Liver (tissue), 9 donors: ENCODE results near the gene DERA. TPM values are rescaled to one million over a fixed set of nuclear protein-coding genes. Genes with fewer than 3 reads are reported as not detected.
A peak's percentile ranks its signal among the peaks of the same experiment; 100 is the strongest.

Source experiments
- DNase-seq: peaks from one replicate; pipeline ENCODE4 v3.0.0-alpha.2; 2017; ENCODE audit warnings: low spot score
- H3K27ac ChIP-seq, 2 donors: one replicate each; pipeline ENCODE4 v1.7.0; 2013; ENCODE audit warnings: inconsistent platforms in 2 of 2, low read length in 2 of 2, control low read depth in 1 of 2, low read depth in 1 of 2, mild to moderate bottlenecking in 1 of 2
- H3K27me3 ChIP-seq, 4 donors: one replicate each; pipeline versions ENCODE4 v1.6.1 to v1.7.0; 2013; ENCODE audit warnings: low read length in 3 of 4, inconsistent platforms in 1 of 4, mild to moderate bottlenecking in 1 of 4, moderate library complexity in 1 of 4; ENCODE audit not compliant: control insufficient read depth in 4 of 4, insufficient read depth in 4 of 4
- H3K36me3 ChIP-seq, 4 donors: one replicate each; pipeline versions ENCODE4 v1.6.1 to v1.7.0; 2013; ENCODE audit warnings: low read length in 3 of 4, mild to moderate bottlenecking in 3 of 4, low read depth in 1 of 4, moderate library complexity in 1 of 4; ENCODE audit not compliant: control insufficient read depth in 4 of 4, insufficient read depth in 3 of 4
- H3K4me1 ChIP-seq, 4 donors: one replicate each; pipeline versions ENCODE4 v1.6.1 to v1.7.0; 2013; ENCODE audit warnings: low read length in 3 of 4, mild to moderate bottlenecking in 3 of 4, moderate library complexity in 1 of 4; ENCODE audit not compliant: control insufficient read depth in 4 of 4, insufficient read depth in 4 of 4
- H3K4me3 ChIP-seq, 3 donors: one replicate each; pipeline versions ENCODE4 v1.6.1 to v1.7.0; 2013; ENCODE audit warnings: low read length in 3 of 3, control low read depth in 1 of 3, low read depth in 1 of 3, mild to moderate bottlenecking in 1 of 3
- H3K9ac ChIP-seq, 2 donors: one replicate each; pipeline ENCODE4 v1.7.0; 2013; ENCODE audit warnings: low read length in 2 of 2, mild to moderate bottlenecking in 2 of 2, moderate library complexity in 2 of 2, control low read depth in 1 of 2, low read depth in 1 of 2
- H3K9me3 ChIP-seq, 4 donors: one replicate each; pipeline versions ENCODE4 v1.6.1 to v1.7.0; 2013; ENCODE audit warnings: low read length in 3 of 4; ENCODE audit not compliant: control insufficient read depth in 4 of 4
- CTCF ChIP-seq: fragments of 150-350 bp; IDR thresholded peaks from 2 replicates; pipeline ENCODE4 v1.5.1; 2017; ENCODE audit warnings: improper control_type of control experiment, low read depth, low read length; ENCODE audit not compliant: missing input control
- EGR1 ChIP-seq, 2 donors: IDR thresholded peaks; 2 replicates each; pipeline ENCODE4 v1.6.1; 2016 to 2018; ENCODE audit warnings: antibody characterized with exemption in 2 of 2, low read depth in 2 of 2
- FOXA2 ChIP-seq: IDR thresholded peaks from 2 replicates; pipeline ENCODE4 v1.6.1; 2016; ENCODE audit warnings: antibody characterized with exemption
- GABPA ChIP-seq, 2 donors: IDR thresholded peaks in 1 of 2; conservative IDR thresholded peaks in 1 of 2; 2 replicates each; pipeline ENCODE4 v1.6.1; 2016; ENCODE audit warnings: antibody characterized with exemption in 2 of 2, mild to moderate bottlenecking in 1 of 2, moderate library complexity in 1 of 2
- HNF4A ChIP-seq, 2 donors: conservative IDR thresholded peaks; 2 replicates each; pipeline ENCODE4 v1.6.1; 2016; ENCODE audit warnings: antibody characterized with exemption in 2 of 2, mild to moderate bottlenecking in 2 of 2
- HNF4G ChIP-seq: IDR thresholded peaks from 2 replicates; pipeline ENCODE4 v1.6.1; 2016; ENCODE audit warnings: antibody characterized with exemption
- REST ChIP-seq: IDR thresholded peaks from 2 replicates; pipeline ENCODE4 v1.6.1; 2016; ENCODE audit warnings: antibody characterized with exemption, mild to moderate bottlenecking
- RXRA ChIP-seq, 2 donors: IDR thresholded peaks; 2 replicates each; pipeline ENCODE4 v1.6.1; 2017 to 2018; ENCODE audit warnings: antibody characterized with exemption in 2 of 2, mild to moderate bottlenecking in 1 of 2
- YY1 ChIP-seq: IDR thresholded peaks from 2 replicates; pipeline ENCODE4 v1.6.1; 2016; ENCODE audit warnings: antibody characterized with exemption, mild to moderate bottlenecking
- ZBTB33 ChIP-seq: IDR thresholded peaks from 2 replicates; pipeline ENCODE4 v1.6.1; 2016; ENCODE audit warnings: antibody characterized with exemption
- WGBS: extraction: QIAGEN DNeasy Blood & Tissue Kit; methylation state at CpG from one replicate; pipeline ENCODE4 v1.1.7; 2013; 5-methylcytosine and 5-hydroxymethylcytosine counted together
- polyA plus RNA-seq, 2 donors: library from polyadenylated mRNA; stranded (reverse) in 1 of 2; unstranded in 1 of 2; fragments of 200-250 nt in 1 of 2; fragments of >200 nt in 1 of 2; fragmentation: Nextera tagmentation in 1 of 2; extraction: Ambion mirVana in 1 of 2; gene quantifications; one replicate each; pipeline versions ENCODE4 v1.2.1 to v1.2.3, GENCODE V29; 2013 to 2015
- total RNA-seq, 2 donors: library from RNA; depleted of rRNA; stranded (reverse); fragments of >200 nt; gene quantifications; one replicate each; pipeline ENCODE4 v1.2.3, GENCODE V29; 2014
- donor health status: healthy.
- donor health status: healthy.
- donor health status: healthy.
- donor health status: healthy.
- donor health status: healthy.

DERA gene
- total and polyA plus RNA-seq, 4 donors = 32.9 to 65.2 (median 52.4) TPM

GRCh38 chr12:15883536-15883935 lies 27.6 kb upstream of the DERA start:
- Histone ChIP-seq H3K9ac (peak overlapping the region in 1 of 2 donors; percentile 92), H3K27me3 (no peaks in the 10 kb centered on the region), H3K4me1 (peaks cover 7 to 50% (median 35%) of the 10 kb centered on the region in 4 donors), H3K4me3 (peak overlapping the region; percentile 69 to 97 (median 80)), H3K36me3 (peaks cover 0 to 5% (median under 1%) of the 10 kb centered on the region in 4 donors), H3K27ac (no peak overlapping the region), H3K9me3 (no peaks in the 10 kb centered on the region)
- no peak for TF ChIP-seq RXRA (IDR thresholded peaks at IDR 0.05)
- no peak for TF ChIP-seq YY1
- DNase-seq = no peak
- 64% methylated on average over 6 of the region's 6 CpGs for WGBS

GRCh38 chr12:15886372-15887042 lies 24.6 kb upstream of the DERA start:
- peaks cover 1 to 12% (median 8%) of the 10 kb centered on the region in 4 donors for H3K36me3 ChIP-seq
- TF ChIP-seq EGR1 (IDR thresholded peaks at IDR 0.05; ENCODE audit: low read depth in 2 of 2) (no peak), REST (peak; percentile 24), HNF4G (no peak), GABPA (IDR thresholded peaks at IDR 0.05 in 1 of 2, conservative IDR thresholded peaks at IDR 0.05 in 1 of 2) (peak in 1 of 2 donors; percentile 17), YY1 (peak; percentile 34), CTCF (no peak), RXRA (IDR thresholded peaks at IDR 0.05) (peak; percentile 35 to 43), ZBTB33 (peak; percentile 18), HNF4A (conservative IDR thresholded peaks at IDR 0.05) (peak; percentile 28 to 31), FOXA2 (peak; percentile 58)
- H3K27ac ChIP-seq = no peak overlapping the region
- H3K4me3 ChIP-seq = no peak overlapping the region
- DNase-seq = no peak
- no peaks in the 10 kb centered on the region for H3K9me3 ChIP-seq
- WGBS = 77% methylated on average over 7 of the region's 7 CpGs
- no peaks in the 10 kb centered on the region for H3K27me3 ChIP-seq
- no peak overlapping the region for H3K9ac ChIP-seq
- peaks cover 7 to 32% (median 26%) of the 10 kb centered on the region in 4 donors for H3K4me1 ChIP-seq
